ENCODE results near the gene BAG1.

The BAG1 gene

DNA sequence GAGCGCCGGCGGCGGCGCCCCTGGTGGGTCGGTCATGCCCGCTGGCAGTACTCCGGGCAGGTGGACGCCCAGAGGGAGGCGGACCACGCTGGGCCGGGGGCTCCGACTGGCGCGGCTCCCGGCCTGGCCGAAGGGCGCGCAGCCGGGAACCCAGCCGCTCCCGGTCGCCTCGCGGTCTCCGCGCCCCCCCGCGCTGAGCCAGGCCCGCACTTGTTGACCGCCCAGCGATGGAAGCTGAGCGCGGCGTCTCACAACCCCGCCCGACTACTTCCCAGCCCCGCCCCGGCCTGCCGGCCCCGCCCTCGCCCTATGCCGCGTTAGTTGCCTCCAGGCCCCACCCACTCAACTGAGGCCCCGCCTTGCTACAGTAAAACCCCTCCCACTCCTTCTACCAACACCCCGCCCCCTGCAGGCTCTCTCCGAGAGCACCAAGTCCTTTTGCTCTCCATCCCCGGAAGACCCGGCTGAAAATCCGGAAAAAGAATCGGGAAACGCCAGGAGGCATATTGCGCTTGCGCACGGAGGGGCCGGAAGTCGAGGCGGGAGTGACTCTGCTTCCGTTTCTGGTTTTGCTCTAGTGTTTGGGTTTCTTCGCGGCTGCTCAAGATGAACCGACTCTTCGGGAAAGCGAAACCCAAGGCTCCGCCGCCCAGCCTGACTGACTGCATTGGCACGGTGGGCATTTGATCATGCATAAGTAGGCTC is at the start of gene BAG1, which contains the start of gene CHMP5:
Gene BAG1 (minus strand): TSS at position 236 of the 705 bp plus-strand sequence.
Gene CHMP5 (plus strand): TSS at position 577 of the 705 bp plus-strand sequence. CDS start 30 bp downstream, at position 607.
- no peaks in the 10 kb centered on the region for H3K9me3 ChIP-seq (ENCODE audit: insufficient read depth, low read length)
- H3K79me2 ChIP-seq (ENCODE audit: insufficient read depth, low read length), result peaks cover 29% of the 10 kb centered on the region
- no peaks in the 10 kb centered on the region for H3K27me3 ChIP-seq (ENCODE audit: low read length)
- peaks cover 23% of the 10 kb centered on the region for H3K36me3 ChIP-seq (ENCODE audit: low read length)
- peaks cover 11% of the 10 kb centered on the region; the same call in 1 of the 2 replicates for H3F3A ChIP-seq (ENCODE audit: insufficient read depth)
- peak within 1 kb of the TSS; percentile 80 for H3K4me3 ChIP-seq (ENCODE audit: insufficient read depth, low read length, poor library complexity, severe bottlenecking)
- H3K9me2 ChIP-seq (replicated peaks; ENCODE audit: insufficient read depth, low read length), result no peaks in the 10 kb centered on the region
- peak within 1 kb of the TSS; percentile 56 for H3K27ac ChIP-seq (ENCODE audit: low read depth, low read length)
- TF ChIP-seq EZH2phosphoT487 (conservative IDR thresholded peaks at IDR 0.05; ENCODE audit: low read length), result no peak
- TF ChIP-seq, protein P1, sequence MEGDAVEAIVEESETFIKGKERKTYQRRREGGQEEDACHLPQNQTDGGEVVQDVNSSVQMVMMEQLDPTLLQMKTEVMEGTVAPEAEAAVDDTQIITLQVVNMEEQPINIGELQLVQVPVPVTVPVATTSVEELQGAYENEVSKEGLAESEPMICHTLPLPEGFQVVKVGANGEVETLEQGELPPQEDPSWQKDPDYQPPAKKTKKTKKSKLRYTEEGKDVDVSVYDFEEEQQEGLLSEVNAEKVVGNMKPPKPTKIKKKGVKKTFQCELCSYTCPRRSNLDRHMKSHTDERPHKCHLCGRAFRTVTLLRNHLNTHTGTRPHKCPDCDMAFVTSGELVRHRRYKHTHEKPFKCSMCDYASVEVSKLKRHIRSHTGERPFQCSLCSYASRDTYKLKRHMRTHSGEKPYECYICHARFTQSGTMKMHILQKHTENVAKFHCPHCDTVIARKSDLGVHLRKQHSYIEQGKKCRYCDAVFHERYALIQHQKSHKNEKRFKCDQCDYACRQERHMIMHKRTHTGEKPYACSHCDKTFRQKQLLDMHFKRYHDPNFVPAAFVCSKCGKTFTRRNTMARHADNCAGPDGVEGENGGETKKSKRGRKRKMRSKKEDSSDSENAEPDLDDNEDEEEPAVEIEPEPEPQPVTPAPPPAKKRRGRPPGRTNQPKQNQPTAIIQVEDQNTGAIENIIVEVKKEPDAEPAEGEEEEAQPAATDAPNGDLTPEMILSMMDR (IDR thresholded peaks at IDR 0.05; ENCODE audit: insufficient read depth, low read length, poor library complexity, severe bottlenecking), result no peak
- H3K4me2 ChIP-seq (ENCODE audit: low read depth, low read length, poor library complexity, severe bottlenecking), result peak within 1 kb of the TSS; percentile 69
- peak within 1 kb of the TSS; percentile 81 for H2AFZ ChIP-seq (ENCODE audit: low read depth, low read length, severe bottlenecking)
- peak within 1 kb of the TSS; percentile 91 for H3K9ac ChIP-seq (ENCODE audit: low read length)
- H4K20me1 ChIP-seq (ENCODE audit: low read depth, low read length), result no peaks in the 10 kb centered on the region

DNA sequence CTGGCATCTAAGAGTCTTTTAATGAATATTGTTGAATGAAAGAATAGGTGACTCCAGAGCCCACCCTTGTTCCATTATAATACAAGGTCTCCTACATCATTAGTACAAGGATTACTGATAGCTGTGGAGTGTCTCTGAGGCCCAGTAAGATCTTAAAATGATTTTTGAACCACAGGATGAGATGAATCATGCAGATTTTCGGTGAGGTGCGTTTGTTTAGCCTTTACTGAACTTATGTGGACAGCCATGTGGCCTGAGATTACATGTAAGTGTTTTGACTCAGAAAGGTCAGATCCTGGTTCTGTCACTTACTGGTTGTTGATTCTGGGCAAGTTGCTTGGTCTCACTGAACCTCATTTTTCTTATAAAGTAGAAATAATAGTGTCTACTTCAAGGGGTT is 47.4 kb upstream of the BAG1 start:
- Histone ChIP-seq H2AFZ (ENCODE audit: low read depth, low read length, severe bottlenecking) (no peak overlapping the region), H3K9me2 (replicated peaks; ENCODE audit: insufficient read depth, low read length) (no peaks in the 10 kb centered on the region), H3K4me3 (ENCODE audit: insufficient read depth, low read length, poor library complexity, severe bottlenecking) (no peak overlapping the region), H3K79me2 (ENCODE audit: insufficient read depth, low read length) (no peaks in the 10 kb centered on the region), H4K20me1 (ENCODE audit: low read depth, low read length) (no peaks in the 10 kb centered on the region), H3K9me3 (ENCODE audit: insufficient read depth, low read length) (no peaks in the 10 kb centered on the region), H3F3A (ENCODE audit: insufficient read depth) (0 out of 2 replicates have a peak, but pooled peaks cover 3% of the 10 kb centered on the region), H3K36me3 (ENCODE audit: low read length) (peaks cover 66% of the 10 kb centered on the region), H3K9ac (ENCODE audit: low read length) (no peak overlapping the region), H3K27me3 (ENCODE audit: low read length) (no peaks in the 10 kb centered on the region), H3K27ac (ENCODE audit: low read depth, low read length) (no peak overlapping the region), H3K4me2 (ENCODE audit: low read depth, low read length, poor library complexity, severe bottlenecking) (no peak overlapping the region)
- TF ChIP-seq, protein P1 (IDR thresholded peaks at IDR 0.05; ENCODE audit: insufficient read depth, low read length, poor library complexity, severe bottlenecking), result no peak
- no peak for TF ChIP-seq EZH2phosphoT487 (conservative IDR thresholded peaks at IDR 0.05; ENCODE audit: low read length)

DNA sequence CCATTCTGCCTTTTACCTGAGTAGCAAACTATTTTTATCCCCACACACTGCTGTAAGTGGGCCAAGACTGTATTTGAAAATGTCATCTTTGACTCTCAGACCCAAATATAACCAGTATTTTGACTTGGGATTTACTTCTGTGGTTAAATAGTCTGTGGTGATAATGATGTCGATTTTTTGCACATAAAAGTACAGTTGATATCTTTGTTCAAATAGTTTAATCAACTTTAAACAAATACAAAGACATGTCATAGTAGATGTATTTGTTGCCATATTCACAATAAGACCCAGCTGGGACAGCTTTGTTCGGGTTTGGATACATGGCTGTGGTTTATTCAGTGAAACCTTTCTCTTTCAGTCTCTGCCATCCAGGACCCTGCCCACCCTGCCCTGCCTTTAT is 46.2 kb upstream of the BAG1 start:
- no peaks in the 10 kb centered on the region for H3K9me2 ChIP-seq (replicated peaks; ENCODE audit: insufficient read depth, low read length)
- H3K4me2 ChIP-seq (ENCODE audit: low read depth, low read length, poor library complexity, severe bottlenecking), result no peak overlapping the region
- no peaks in the 10 kb centered on the region for H3K9me3 ChIP-seq (ENCODE audit: insufficient read depth, low read length)
- H2AFZ ChIP-seq (ENCODE audit: low read depth, low read length, severe bottlenecking), result no peak overlapping the region
- H4K20me1 ChIP-seq (ENCODE audit: low read depth, low read length), result no peaks in the 10 kb centered on the region
- H3K79me2 ChIP-seq (ENCODE audit: insufficient read depth, low read length), result no peaks in the 10 kb centered on the region
- H3K36me3 ChIP-seq (ENCODE audit: low read length), result peaks cover 61% of the 10 kb centered on the region
- H3F3A ChIP-seq (ENCODE audit: insufficient read depth), result no peaks in the 10 kb centered on the region
- no peaks in the 10 kb centered on the region for H3K27me3 ChIP-seq (ENCODE audit: low read length)
- no peak overlapping the region for H3K4me3 ChIP-seq (ENCODE audit: insufficient read depth, low read length, poor library complexity, severe bottlenecking)
- H3K27ac ChIP-seq (ENCODE audit: low read depth, low read length), result no peak overlapping the region
- no peak overlapping the region for H3K9ac ChIP-seq (ENCODE audit: low read length)
- TF ChIP-seq, protein P1 (IDR thresholded peaks at IDR 0.05; ENCODE audit: insufficient read depth, low read length, poor library complexity, severe bottlenecking), result no peak
- no peak for TF ChIP-seq EZH2phosphoT487 (conservative IDR thresholded peaks at IDR 0.05; ENCODE audit: low read length)

Data from SU-DHL-6 (cell line).